BE2C (cell line): ENCODE data around the gene CNEP1R1. TPM values are rescaled to one million over a fixed set of nuclear protein-coding genes. Genes with fewer than 3 reads are reported as not detected.

Experiments used
- DNase-seq: peaks from one replicate; pipeline ENCODE4 v3.0.0-alpha.2; 2020
- H3K27me3 ChIP-seq: fragments of 250-450 bp; sonication (Bioruptor Pico); 2 replicates; pipeline ENCODE4 v1.5.1; 2020; ENCODE audit warnings: mild to moderate bottlenecking
- H3K36me3 ChIP-seq: fragments of 250-450 bp; sonication (Bioruptor Pico); 2 replicates; pipeline ENCODE4 v1.5.1; 2020; ENCODE audit warnings: mild to moderate bottlenecking
- H3K4me1 ChIP-seq: fragments of 250-450 bp; sonication (Bioruptor Pico); 2 replicates; pipeline ENCODE4 v1.5.1; 2020
- H3K4me3 ChIP-seq: 2 replicates; pipeline ENCODE4 v1.5.1; 2011; ENCODE audit warnings: low read depth, low read length
- H3K9me3 ChIP-seq: fragments of 250-450 bp; sonication (Bioruptor Pico); 2 replicates; pipeline ENCODE4 v1.5.1; 2020
- polyA plus RNA-seq: library from polyadenylated mRNA; unstranded; fragments of >200 nt; gene quantifications from one replicate; pipeline ENCODE4 v1.2.1, GENCODE V29; 2012; ENCODE audit warnings: low read depth, missing spikeins; ENCODE audit not compliant: insufficient read length, insufficient read depth
- TF ChIP-seq, protein P1 (sequence below): IDR thresholded peaks from 2 replicates; pipeline ENCODE4 v1.5.1; 2012; ENCODE audit warnings: mild to moderate bottlenecking, low read depth, low read length

Gene CNEP1R1
- 13.2 TPM for polyA plus RNA-seq

DNA sequence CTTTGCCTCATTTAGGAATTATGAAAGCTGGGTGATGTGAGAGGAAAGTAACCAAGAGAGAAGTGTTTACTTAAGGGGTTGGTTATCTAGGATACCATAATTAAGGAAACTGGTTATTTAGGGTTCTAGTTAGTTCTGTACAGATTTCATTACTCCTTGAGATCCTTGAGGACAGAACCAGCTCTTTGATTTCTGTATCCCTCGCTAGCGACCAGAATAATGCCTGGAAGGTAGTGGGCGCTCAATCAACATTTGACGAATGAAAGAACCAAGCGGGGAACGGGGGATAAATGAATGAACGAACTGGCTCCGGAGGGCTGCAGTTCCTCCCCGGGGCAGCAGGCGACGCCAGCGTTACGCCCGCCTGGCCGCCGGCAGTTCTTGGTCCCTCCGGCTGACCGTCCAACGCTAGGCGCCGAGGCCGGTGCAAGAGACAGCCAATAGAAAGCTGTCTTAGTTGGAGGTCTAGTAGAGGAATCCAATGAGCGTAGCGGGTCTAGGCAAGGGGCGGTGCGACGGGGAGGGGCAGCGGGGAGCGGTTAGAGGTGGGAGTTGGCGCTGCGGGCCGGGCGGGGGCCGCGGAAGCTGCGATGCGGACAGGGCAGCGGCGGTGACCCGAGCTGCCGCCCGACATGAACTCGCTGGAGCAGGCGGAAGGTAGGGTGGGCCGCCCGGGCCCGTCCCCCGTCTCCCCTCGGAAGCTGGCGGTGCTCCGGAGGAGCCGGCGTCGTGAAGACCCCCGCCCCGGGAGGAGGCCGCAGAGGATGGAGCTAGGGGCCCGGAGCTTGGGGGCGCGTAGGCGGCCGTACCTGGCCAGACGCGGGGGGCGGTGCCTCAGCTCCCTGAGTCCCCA, at the start of gene CNEP1R1:
TSS of gene CNEP1R1 (plus strand) at position 542 of the 853 bp plus-strand sequence. CDS start at position 633, 91 bp downstream.
- H3K9me3 ChIP-seq = no peaks in the 10 kb centered on the region
- H3K4me1 ChIP-seq = peaks cover 3% of the 10 kb centered on the region; the same call in 1 of the 2 replicates
- H3K36me3 ChIP-seq = peaks cover 6% of the 10 kb centered on the region; the same call in 1 of the 2 replicates
- no peaks in the 10 kb centered on the region for H3K27me3 ChIP-seq
- DNase-seq = peak; percentile 95
- TF ChIP-seq, protein P1, sequence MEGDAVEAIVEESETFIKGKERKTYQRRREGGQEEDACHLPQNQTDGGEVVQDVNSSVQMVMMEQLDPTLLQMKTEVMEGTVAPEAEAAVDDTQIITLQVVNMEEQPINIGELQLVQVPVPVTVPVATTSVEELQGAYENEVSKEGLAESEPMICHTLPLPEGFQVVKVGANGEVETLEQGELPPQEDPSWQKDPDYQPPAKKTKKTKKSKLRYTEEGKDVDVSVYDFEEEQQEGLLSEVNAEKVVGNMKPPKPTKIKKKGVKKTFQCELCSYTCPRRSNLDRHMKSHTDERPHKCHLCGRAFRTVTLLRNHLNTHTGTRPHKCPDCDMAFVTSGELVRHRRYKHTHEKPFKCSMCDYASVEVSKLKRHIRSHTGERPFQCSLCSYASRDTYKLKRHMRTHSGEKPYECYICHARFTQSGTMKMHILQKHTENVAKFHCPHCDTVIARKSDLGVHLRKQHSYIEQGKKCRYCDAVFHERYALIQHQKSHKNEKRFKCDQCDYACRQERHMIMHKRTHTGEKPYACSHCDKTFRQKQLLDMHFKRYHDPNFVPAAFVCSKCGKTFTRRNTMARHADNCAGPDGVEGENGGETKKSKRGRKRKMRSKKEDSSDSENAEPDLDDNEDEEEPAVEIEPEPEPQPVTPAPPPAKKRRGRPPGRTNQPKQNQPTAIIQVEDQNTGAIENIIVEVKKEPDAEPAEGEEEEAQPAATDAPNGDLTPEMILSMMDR = peak; percentile 99
- peak within 1 kb of the TSS; percentile 64 for H3K4me3 ChIP-seq

GRCh38 chr16:49977427-49977826, 47.6 kb upstream of the CNEP1R1 start:
- TF ChIP-seq, protein P1 = no peak
- DNase-seq = no peak
- no peaks in the 10 kb centered on the region for H3K4me1 ChIP-seq
- H3K36me3 ChIP-seq = no peaks in the 10 kb centered on the region
- no peak overlapping the region for H3K4me3 ChIP-seq
- no peaks in the 10 kb centered on the region for H3K27me3 ChIP-seq
- H3K9me3 ChIP-seq = no peaks in the 10 kb centered on the region

- TF ChIP-seq, protein P1 = no peak
- DNase-seq = no peak
- Histone ChIP-seq H3K4me3 (no peak overlapping the region), H3K27me3 (no peaks in the 10 kb centered on the region), H3K9me3 (no peaks in the 10 kb centered on the region), H3K4me1 (no peaks in the 10 kb centered on the region), H3K36me3 (no peaks in the 10 kb centered on the region)
These were observed 46.3 kb upstream of the CNEP1R1 start for GRCh38 chr16:49978569-49979326.

DNA sequence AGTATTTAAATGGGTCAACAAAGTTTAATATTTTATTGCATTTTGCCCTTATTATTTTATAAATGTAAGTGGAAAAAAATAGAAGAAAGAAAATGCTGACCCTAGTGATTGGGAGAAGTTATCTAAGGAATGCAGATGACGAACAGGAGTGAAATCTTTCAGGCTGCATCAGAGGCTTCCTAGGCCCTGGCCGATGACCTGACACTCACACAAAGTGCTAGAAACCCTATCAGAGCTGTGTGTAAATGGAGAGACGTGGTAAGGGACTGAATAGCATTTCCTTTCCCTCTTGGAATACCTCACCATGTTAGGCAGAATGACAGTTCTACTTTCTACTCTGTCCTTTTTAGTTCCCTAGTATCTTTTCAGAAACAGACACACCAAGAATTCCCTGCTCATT, 44.9 kb upstream of the CNEP1R1 start:
- Histone ChIP-seq H3K4me3 (no peak overlapping the region), H3K9me3 (no peaks in the 10 kb centered on the region), H3K27me3 (no peaks in the 10 kb centered on the region), H3K4me1 (no peaks in the 10 kb centered on the region), H3K36me3 (no peaks in the 10 kb centered on the region)
- DNase-seq = no peak
- TF ChIP-seq, protein P1 = no peak

- Histone ChIP-seq H3K36me3 (no peaks in the 10 kb centered on the region), H3K9me3 (no peaks in the 10 kb centered on the region), H3K4me1 (no peaks in the 10 kb centered on the region), H3K4me3 (no peak overlapping the region), H3K27me3 (no peaks in the 10 kb centered on the region)
- TF ChIP-seq, protein P1 = no peak
- DNase-seq = no peak
These were observed 38.5 kb upstream of the CNEP1R1 start for GRCh38 chr16:49986351-49987124.
